Esophagus (tissue), 2 donors: Measurements from ENCODE around the gene NBEAL1. TPM values are rescaled to one million over a fixed set of nuclear protein-coding genes. Genes with fewer than 3 reads are reported as not detected.
"Not testable (repeated sequence)": the region's sequence is repeated elsewhere in the genome, so short reads cannot be mapped to it uniquely, and the experiment has no call there.

Experiments
- H3K27ac ChIP-seq, 2 donors: one replicate each; pipeline ENCODE4 v1.5.1; 2013; ENCODE audit warnings: low read depth in 2 of 2, mild to moderate bottlenecking in 2 of 2, inconsistent platforms in 1 of 2, low read length in 1 of 2, moderate library complexity in 1 of 2
- H3K27me3 ChIP-seq, 2 donors: one replicate each; pipeline ENCODE4 v1.6.1; 2013; ENCODE audit warnings: low read length in 2 of 2, control low read depth in 1 of 2, mild to moderate bottlenecking in 1 of 2; ENCODE audit not compliant: insufficient read depth in 2 of 2, control insufficient read depth in 1 of 2
- H3K36me3 ChIP-seq, 2 donors: one replicate each; pipeline ENCODE4 v1.6.1; 2013; ENCODE audit warnings: low read length in 1 of 2; ENCODE audit not compliant: control insufficient read depth in 2 of 2, insufficient read depth in 2 of 2
- H3K4me1 ChIP-seq, 2 donors: one replicate each; pipeline ENCODE4 v1.6.1; 2013; ENCODE audit warnings: low read length in 1 of 2; ENCODE audit not compliant: control insufficient read depth in 2 of 2, insufficient read depth in 2 of 2
- H3K4me3 ChIP-seq, 2 donors: one replicate each; pipeline ENCODE4 v1.5.1; 2013; ENCODE audit warnings: low read length in 2 of 2, mild to moderate bottlenecking in 2 of 2, low read depth in 1 of 2, moderate library complexity in 1 of 2
- H3K9me3 ChIP-seq, 2 donors: one replicate each; pipeline ENCODE4 v1.6.1; 2013; ENCODE audit warnings: mild to moderate bottlenecking in 2 of 2, low read depth in 1 of 2, low read length in 1 of 2, moderate library complexity in 1 of 2; ENCODE audit not compliant: control insufficient read depth in 2 of 2, insufficient read depth in 1 of 2
- WGBS, 2 donors: extraction: QIAGEN DNeasy Blood & Tissue Kit; methylation state at CpG; one replicate each; pipeline ENCODE4 v1.1.7; 2013; 5-methylcytosine and 5-hydroxymethylcytosine counted together
- polyA plus RNA-seq, 2 donors: library from polyadenylated mRNA; stranded (reverse); fragments of 200-250 nt; gene quantifications; one replicate each; pipeline ENCODE4 v1.2.3, GENCODE V29; 2013
- donor health status: healthy with polysubstance abuse.
- donor health status: Bipolar disorder and iron deficiency.

The NBEAL1 gene
- polyA plus RNA-seq, 2 donors, result 3.7 to 5.7 TPM

- no peaks in the 10 kb centered on the region for H3K27me3 ChIP-seq
- no peak overlapping the region for H3K4me3 ChIP-seq
- H3K9me3 ChIP-seq, result no peaks in the 10 kb centered on the region
- no peak overlapping the region for H3K27ac ChIP-seq
- no peaks in the 10 kb centered on the region for H3K4me1 ChIP-seq
- WGBS, 2 donors, result 36 to 51% methylated on average over 3 of the region's 3 CpGs
- no peaks in the 10 kb centered on the region for H3K36me3 ChIP-seq
Observed at GRCh38 chr2:203035879-203036470, 21.3 kb downstream of the NBEAL1 start.

DNA sequence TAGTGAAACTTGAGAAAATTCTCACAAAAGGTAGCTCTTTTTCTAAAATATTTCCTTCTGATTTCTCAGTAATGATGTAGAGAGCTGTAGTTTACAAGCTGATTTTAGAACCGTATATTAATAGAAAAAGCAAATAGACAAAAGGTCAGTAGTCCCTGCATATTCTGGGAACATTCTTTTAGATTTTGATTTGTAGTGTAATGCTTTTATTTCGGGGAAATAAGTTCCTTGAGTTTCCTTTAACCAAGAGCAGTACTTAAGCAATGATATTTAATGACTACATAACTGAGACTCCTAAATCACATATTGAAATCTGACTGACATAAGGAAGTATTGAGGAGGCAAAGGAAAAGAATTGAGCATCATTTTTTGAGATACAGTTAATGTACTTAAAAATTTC lies 22.4 kb downstream of the NBEAL1 start:
- H3K27me3 ChIP-seq, result no peaks in the 10 kb centered on the region
- H3K4me3 ChIP-seq, result no peak overlapping the region
- H3K9me3 ChIP-seq, result no peaks in the 10 kb centered on the region
- no peaks in the 10 kb centered on the region for H3K4me1 ChIP-seq
- WGBS, 2 donors, result 58 to 70% methylated on average over 2 of the region's 2 CpGs
- peaks cover 0 to under 1% of the 10 kb centered on the region in 2 donors for H3K36me3 ChIP-seq
- H3K27ac ChIP-seq, result no peak overlapping the region

- WGBS, 2 donors, result 89 to 91% methylated on average over 6 of the region's 6 CpGs
- Histone ChIP-seq H3K4me1 (no peaks in the 10 kb centered on the region), H3K27me3 (no peaks in the 10 kb centered on the region), H3K36me3 (peaks cover 0 to 4% of the 10 kb centered on the region in 2 donors), H3K4me3 (no peak overlapping the region), H3K9me3 (no peaks in the 10 kb centered on the region), H3K27ac (no peak overlapping the region)
Observed at GRCh38 chr2:203038586-203038985, 23.9 kb downstream of the NBEAL1 start.

DNA sequence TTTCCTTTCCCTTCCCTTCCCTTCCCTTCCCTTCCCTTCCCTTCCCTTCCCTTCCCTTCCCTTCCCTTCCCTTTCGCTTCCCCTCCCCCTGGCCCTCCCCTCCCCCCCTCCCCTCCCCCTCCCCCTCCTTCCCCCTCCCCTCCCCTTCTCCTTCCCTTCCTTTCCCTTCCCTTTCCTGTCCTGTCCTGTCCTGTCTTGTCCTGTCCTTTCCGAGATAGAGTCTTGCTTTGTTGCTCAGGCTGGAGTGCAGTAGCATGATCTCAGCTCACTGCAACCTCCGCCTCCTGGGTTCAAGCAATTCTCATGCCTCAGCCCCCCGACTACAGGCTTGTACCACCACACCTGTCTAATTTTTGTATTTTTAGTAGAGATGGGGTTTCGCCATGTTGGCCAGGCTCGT lies 24.5 kb downstream of the NBEAL1 start:
- H3K27ac ChIP-seq, H3K4me1 ChIP-seq, H3K27me3 ChIP-seq, H3K9me3 ChIP-seq, H3K4me3 ChIP-seq, H3K36me3 ChIP-seq: not testable (repeated sequence)
- WGBS, 2 donors, result 64 to 67% methylated on average over 5 to 6 of the region's 6 CpGs

GRCh38 chr2:203040966-203041521 lies 26.4 kb downstream of the NBEAL1 start:
- WGBS, 2 donors, result 68 to 92% methylated on average over 2 of the region's 2 CpGs
- Histone ChIP-seq H3K27me3 (no peaks in the 10 kb centered on the region), H3K9me3 (no peaks in the 10 kb centered on the region), H3K4me3 (no peak overlapping the region), H3K36me3 (peaks cover 0 to 4% of the 10 kb centered on the region in 2 donors), H3K4me1 (no peaks in the 10 kb centered on the region), H3K27ac (no peak overlapping the region)

GRCh38 chr2:203042178-203042577 lies 27.5 kb downstream of the NBEAL1 start:
- Histone ChIP-seq H3K4me1 (no peaks in the 10 kb centered on the region), H3K27ac (no peak overlapping the region), H3K9me3 (no peaks in the 10 kb centered on the region), H3K27me3 (no peaks in the 10 kb centered on the region), H3K4me3 (no peak overlapping the region), H3K36me3 (peaks cover 0 to 4% of the 10 kb centered on the region in 2 donors)
- 94 to 99% methylated on average over 4 of the region's 4 CpGs for WGBS, 2 donors

DNA sequence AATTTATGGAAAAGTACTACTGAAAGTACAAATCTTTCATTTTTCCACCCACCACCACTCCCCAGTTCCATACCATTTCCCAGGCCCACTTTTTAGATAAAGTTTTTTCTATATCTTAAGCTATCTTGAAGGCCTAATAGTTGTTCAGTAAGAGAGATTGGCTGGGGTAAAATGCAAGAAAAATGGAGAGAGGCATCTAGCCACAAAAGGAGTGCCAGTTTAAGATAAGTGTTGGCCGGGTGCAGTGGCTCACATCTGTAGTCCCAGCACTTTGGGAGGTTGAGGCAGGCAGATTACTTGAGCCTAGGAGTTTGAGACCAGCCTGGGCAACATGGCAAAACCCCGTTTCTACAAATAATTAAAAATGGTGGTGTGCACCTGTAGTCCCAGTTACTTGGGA lies 28.6 kb downstream of the NBEAL1 start:
- Histone ChIP-seq H3K4me3 (no peak overlapping the region), H3K27ac (no peak overlapping the region), H3K9me3 (no peaks in the 10 kb centered on the region), H3K36me3 (peaks cover 0 to 4% of the 10 kb centered on the region in 2 donors), H3K4me1 (no peaks in the 10 kb centered on the region), H3K27me3 (no peaks in the 10 kb centered on the region)
- 93 to 95% methylated on average over 2 of the region's 2 CpGs for WGBS, 2 donors

GRCh38 chr2:203045867-203046266 lies 31.2 kb downstream of the NBEAL1 start:
- no peak overlapping the region for H3K4me3 ChIP-seq
- no peak overlapping the region for H3K27ac ChIP-seq
- no peaks in the 10 kb centered on the region for H3K9me3 ChIP-seq
- no peaks in the 10 kb centered on the region for H3K4me1 ChIP-seq
- H3K27me3 ChIP-seq, result no peaks in the 10 kb centered on the region
- 100% methylated on average over 1 of the region's 1 CpG for WGBS, 2 donors
- H3K36me3 ChIP-seq, result peaks cover 0 to 4% of the 10 kb centered on the region in 2 donors

DNA sequence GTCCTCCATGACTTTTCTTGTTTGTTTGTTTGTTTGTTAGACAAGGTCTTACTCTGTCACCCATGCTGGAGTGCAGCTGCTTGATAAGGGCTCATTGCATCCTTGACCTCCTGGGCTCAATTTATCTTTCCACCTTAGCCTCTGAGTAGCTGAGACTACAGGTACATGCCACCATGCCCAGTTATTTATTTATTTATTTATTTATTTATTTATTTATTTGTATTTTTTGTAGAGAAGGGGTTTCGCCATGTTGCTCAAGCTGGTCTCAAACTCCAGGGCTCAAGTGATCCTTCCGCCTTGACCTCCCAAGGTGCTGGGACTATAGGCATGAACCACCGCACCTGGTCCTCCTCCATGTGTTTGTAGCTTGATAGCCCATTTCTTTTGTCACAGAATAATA lies 37.9 kb downstream of the NBEAL1 start:
- Histone ChIP-seq H3K4me3 (no peak overlapping the region), H3K4me1 (no peaks in the 10 kb centered on the region), H3K36me3 (peaks cover 0 to 2% of the 10 kb centered on the region in 2 donors), H3K27ac (no peak overlapping the region), H3K27me3 (no peaks in the 10 kb centered on the region), H3K9me3 (no peaks in the 10 kb centered on the region)
- 95 to 100% methylated on average over 3 of the region's 3 CpGs for WGBS, 2 donors

- WGBS, 2 donors, result 89 to 91% methylated on average over 5 of the region's 5 CpGs
- Histone ChIP-seq H3K27me3 (no peaks in the 10 kb centered on the region), H3K36me3 (peaks cover 0 to 5% of the 10 kb centered on the region in 2 donors), H3K4me3 (no peak overlapping the region), H3K4me1 (no peaks in the 10 kb centered on the region), H3K27ac (no peak overlapping the region), H3K9me3 (no peaks in the 10 kb centered on the region)
Observed at GRCh38 chr2:203059567-203060240, 45.0 kb downstream of the NBEAL1 start.
